OCI-LY1 (cell line): ENCODE measurements around the gene GRK5.

Experiments
- EZH2 ChIP-seq: fragments of 200-600 bp; sonication (generic), shearing (Covaris generic); IDR thresholded peaks from 2 replicates; pipeline ENCODE4 v1.8.0; 2017; ENCODE audit warnings: borderline replicate concordance, mixed run types, mild to moderate bottlenecking, antibody characterized with exemption, low read length, moderate library complexity, mixed read lengths
- TF ChIP-seq, protein P1 (sequence below): fragments of 200-600 bp; sonication (generic), shearing (Covaris generic); IDR thresholded peaks from 2 replicates; pipeline ENCODE4 v1.5.1; 2017; ENCODE audit warnings: mild to moderate bottlenecking, antibody characterized with exemption, low read length, moderate library complexity, mixed read lengths

DNA sequence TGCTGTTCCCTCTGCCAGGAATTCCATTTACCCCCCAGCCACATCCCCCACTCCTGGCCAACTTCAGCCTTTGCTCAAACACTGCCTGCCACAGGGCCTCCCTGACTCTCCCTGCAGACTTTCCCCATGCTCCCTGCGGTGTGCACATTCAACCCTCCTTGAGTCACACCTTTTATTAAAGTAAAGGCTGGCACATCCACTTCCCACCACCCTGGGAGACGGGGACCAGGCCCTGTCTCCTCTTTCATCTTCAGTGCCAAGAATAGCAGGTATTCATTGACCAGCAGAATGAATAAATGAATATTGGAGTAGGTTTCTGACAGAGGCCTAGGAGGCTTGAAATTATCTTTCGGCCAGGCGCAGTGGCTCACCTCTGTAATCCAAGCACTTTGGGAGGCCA, 91.4 kb downstream of the GRK5 start:
- TF ChIP-seq, protein P1, sequence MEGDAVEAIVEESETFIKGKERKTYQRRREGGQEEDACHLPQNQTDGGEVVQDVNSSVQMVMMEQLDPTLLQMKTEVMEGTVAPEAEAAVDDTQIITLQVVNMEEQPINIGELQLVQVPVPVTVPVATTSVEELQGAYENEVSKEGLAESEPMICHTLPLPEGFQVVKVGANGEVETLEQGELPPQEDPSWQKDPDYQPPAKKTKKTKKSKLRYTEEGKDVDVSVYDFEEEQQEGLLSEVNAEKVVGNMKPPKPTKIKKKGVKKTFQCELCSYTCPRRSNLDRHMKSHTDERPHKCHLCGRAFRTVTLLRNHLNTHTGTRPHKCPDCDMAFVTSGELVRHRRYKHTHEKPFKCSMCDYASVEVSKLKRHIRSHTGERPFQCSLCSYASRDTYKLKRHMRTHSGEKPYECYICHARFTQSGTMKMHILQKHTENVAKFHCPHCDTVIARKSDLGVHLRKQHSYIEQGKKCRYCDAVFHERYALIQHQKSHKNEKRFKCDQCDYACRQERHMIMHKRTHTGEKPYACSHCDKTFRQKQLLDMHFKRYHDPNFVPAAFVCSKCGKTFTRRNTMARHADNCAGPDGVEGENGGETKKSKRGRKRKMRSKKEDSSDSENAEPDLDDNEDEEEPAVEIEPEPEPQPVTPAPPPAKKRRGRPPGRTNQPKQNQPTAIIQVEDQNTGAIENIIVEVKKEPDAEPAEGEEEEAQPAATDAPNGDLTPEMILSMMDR = no peak
- no peak for TF ChIP-seq EZH2
